Activated CD8-positive, alpha-beta memory T cell treated with anti-CD3 and anti-CD28 coated beads, Interleukin-2, amount 50 U/mL, for 24 hours (primary cell): ENCODE data around the gene CFAP119.

Experiments used
- DNase-seq: peaks from one replicate; pipeline ENCODE4 v3.0.0-alpha.2; 2020; ENCODE audit errors: extremely low read depth

Gene CFAP119

GRCh38 chr16:30782486-30783279 lies 20.8 kb upstream of the CFAP119 start:
- DNase-seq, result no peak

DNA sequence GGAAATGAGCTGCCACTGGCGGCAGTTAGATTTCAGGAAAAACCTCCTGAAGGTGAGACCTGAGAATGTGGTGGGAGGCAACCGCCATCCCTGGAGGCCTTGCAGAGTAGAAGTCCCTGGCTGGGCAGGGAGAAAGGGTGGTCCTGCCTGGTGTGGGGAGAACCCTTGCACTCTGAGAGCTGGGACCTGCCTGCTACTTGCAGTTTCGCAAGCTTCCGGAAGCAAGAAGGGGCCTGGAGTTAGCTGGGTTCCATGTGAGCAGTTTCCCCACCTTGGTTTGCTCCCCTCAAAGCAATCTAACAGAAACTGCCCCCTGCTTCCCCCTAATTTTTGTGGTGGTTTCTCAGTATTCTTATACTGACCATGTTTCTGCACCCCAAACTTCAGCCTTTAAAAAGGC lies 18.7 kb upstream of the CFAP119 start:
- no peak for DNase-seq

DNA sequence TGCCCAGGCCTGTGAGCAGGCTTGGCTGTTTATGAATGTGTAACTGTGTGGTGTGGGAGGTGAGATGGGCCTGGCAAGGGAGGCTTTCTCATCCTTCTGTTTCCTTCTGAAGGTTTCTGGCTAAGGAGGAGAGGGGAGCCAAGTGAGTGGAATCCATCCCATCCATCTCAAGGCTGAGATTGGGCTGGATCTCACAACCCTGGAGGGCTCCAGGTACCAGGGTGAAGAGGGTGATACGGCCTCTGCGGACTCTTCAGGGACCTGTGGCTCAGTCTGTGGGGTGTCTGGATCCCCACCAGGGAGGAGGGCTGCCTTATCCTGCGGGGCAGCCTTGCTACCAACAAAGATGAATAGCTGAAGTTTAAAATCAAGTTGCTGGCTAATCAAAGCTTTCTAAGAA lies 18.2 kb upstream of the CFAP119 start:
- DNase-seq, result no peak

DNA sequence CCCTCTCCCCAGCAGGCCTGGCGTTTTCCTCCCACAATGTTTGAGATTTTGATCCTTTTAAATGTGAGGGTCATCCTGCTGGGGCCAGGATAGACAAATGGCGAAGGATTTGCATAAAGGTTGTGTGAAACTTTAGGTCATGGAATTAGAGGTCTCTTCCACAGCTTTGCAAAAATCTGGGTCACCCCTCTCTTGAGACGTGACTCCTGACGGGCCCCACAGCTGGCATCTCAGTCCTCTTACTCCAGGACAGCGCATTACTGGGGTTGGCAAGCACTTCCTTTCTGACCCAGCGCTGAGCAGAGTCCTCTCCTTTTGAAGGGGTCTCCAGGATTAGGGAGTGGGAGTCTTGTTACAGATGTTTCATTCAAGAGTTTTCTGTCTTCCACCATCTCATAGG lies 17.7 kb upstream of the CFAP119 start:
- no peak for DNase-seq

DNA sequence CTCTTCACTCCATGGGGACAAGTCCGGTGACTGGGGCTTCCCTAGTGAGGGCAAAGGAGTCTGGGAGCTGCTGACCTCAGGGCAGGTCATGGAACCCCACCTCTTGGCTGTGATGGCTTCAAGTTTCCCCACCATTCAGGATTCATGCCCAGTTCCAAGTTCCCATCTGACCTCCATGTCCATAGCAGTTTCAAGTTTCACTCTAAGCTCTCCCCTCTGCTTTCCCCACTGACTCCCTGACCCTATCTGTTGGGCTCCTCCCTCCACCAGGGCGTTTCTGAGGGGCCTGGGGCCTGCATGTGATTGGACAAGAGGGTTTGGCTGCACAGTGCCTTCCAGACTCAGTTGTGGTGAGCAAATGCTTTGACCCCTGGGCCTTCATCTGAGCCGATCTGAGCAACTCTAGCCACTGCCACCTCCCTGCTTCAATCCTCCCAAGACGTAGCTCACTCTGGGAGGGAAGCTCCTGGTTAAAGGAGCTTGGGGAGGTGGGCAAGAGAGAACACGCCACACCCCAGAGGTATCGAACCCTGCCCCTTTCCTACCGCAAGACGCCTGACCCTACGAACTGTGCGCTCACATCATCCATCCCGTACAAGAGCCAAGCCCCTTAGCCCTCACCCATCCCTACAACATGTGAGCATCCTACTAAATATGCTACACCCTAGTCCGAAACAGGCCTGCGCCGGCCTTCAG lies 16.8 kb upstream of the CFAP119 start:
- no peak for DNase-seq

DNA sequence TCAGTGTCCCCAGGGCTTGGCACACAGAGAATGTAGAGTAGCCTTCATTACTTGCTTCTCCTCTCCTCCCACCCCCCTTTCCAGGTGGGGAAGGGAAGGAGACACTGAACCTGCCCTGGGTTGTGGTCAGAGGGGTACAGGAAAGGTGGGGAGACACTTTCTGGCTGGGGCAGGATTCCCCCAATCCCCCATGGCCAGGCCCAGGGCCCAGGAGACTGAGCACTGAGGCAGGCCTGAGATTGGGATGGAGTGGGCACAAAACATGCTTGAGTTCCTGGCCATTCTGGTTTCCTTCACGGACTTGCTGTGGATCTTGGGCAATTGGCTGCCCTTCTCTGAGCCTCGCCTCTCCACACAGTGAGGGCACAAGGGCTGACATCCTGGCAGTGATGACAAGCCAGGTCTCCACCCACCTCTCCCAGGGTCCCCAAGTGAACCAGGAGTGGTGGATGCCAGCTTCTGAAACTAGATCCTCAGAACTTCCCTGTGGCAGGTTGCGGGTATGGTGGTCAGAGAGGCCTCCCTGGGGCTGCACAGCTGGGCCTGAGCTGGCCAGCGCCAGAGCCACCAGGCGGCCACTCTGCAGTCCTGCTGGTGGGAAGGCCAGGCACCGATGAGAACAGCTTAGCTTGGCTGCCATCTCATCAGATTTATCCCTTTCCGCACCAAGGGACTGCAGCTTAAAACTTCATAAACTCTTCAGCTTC lies 15.9 kb upstream of the CFAP119 start:
- no peak for DNase-seq

DNA sequence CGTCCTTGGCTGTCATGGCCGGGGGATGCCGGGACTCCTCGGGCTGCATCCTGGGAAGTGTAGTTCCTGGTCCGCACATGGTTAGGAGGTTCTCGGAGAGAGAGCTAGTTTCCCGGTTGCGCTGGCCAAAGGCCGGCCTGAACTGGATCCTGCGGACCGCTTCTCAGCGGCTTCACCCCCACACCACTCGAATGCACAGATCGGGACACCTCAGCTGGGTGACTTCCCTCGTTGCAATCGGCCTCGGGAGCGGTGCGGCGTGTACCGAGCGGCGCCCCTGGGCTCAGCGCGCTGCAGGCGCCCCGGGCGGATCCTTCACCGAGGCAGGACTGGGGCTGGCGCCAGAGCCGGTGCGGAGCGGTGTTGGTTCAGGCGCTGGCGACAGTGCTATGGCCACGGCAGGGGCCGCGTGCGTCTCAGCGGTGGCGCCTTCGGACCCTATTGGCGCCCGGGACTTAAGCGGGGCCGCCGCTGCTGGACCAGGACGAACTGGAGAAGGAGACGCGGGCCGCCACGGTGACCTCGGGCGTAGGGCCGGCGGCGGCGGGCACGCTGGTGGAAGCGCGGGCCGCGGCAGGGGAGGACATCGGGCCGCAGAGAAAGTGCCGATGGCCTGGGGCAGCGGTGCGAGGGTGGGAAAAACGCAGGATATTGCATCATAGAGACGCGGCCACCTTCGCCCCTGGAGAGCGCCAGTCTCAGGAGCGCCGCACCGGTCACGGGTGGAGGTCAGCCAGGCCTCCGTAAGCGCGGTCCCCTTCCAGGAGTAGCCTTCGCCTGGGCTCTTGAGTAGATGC lies 13.7 kb upstream of the CFAP119 start:
- DNase-seq, result no peak

DNA sequence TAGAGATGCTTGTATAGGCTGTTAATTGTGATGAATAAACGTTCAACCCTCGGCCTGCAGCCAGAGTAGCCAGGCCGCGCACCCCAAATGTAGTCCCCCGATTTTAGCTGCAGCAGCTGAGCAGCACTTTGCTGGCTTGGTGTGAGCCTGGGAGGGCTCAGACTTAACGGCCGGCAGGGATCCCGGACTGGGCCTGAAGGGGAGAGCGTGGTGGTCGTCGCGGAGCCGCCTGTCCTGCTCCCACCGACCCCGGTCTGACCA lies 13.2 kb upstream of the CFAP119 start:
- no peak for DNase-seq

DNA sequence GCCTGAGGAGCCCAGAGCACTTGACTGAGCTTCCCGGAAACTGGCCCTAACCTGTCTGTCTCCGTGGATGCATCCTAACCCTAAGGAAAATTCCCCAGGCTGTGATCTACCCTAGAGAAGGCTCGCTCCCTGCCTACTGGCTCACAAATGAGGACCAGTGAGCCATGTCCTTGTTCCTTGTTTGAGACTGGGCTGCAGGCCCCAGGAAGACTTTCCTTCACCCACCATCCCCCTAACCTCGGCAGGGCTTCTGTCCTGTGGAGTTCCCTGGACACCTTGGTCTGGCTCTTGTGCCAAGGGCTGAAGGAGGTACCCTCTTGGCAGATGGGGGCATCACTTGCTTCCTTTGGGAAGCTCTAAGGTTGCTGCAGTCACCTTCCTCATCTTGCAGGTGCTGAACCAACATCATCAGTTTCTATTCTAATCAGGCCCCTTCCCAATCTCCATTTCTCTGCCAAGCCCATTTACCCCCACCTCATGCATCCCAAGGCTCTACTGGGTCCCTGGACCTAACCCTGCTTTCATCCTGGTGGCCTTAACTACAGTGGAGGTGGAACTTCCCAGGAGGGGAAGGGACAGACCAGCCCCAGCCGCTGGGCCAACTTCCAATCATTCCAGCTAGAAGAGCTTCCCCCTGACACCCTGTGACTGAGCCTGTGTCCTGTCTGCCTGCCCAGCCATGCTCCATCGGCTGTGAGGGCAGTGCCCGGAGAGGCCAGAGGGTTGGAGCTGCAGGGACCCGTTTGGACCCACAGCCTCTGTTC lies 12.7 kb upstream of the CFAP119 start:
- DNase-seq, result no peak

GRCh38 chr16:30773826-30774225 lies 12.0 kb upstream of the CFAP119 start:
- no peak for DNase-seq

- DNase-seq, result no peak
Measured at GRCh38 chr16:30771726-30772125, 9.9 kb upstream of the CFAP119 start.

DNA sequence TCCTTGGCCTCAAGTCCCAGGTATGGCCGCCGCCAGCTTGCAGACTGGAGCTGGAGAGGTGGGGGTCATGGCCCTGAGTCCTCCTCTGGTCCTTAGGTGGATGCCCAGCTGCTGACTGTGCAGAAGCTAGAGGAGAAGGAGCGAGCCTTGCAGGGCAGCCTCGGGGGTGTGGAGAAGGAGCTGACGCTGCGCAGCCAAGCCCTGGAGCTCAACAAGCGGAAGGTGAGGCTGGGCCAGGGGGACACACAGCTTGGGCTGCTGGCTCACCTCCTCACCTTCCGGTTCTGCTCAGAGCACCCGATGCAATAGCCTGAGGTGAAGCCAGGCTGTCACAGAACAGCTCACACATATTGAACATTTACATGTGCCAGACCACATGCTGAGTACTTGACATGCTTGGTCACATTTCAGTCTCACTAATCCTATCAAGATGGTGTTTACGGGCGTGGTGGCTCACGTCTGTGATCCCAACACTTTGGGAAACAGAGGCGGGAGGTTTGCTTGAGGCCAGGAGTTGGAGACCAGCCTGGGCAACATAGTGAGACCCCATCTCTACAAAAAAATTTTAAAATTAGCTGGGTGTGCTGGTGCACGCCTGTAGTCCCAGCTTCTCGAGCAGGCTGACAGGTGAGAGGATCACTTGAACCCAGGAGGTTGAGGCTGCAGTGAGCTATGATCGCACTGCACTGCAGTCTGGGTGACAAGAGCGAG lies 7.7 kb upstream of the CFAP119 start:
- no peak for DNase-seq

- DNase-seq, result no peak
Measured at GRCh38 chr16:30768583-30769181, 6.8 kb upstream of the CFAP119 start.

GRCh38 chr16:30767767-30768465 lies 6.1 kb upstream of the CFAP119 start:
- DNase-seq, result no peak

DNA sequence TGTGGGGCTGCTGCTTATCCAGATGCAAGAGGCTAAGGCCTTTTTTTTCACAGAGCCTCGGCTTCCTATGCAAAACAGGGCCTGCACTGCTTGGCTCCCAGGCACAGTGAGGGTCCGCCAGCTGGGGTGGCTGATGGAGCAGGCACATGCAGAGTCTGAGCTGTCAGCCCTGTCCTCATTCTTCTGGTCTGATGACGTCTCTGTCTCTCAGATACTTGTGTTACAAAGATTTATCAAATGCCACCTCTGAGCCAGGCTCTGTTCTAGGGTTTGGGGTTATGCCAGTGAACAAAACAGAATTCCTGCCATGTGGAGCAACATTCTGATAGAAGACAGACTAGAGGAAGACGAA lies 5.0 kb upstream of the CFAP119 start:
- DNase-seq, result no peak

- DNase-seq, result no peak
Measured at GRCh38 chr16:30766206-30766932, 4.5 kb upstream of the CFAP119 start.

DNA sequence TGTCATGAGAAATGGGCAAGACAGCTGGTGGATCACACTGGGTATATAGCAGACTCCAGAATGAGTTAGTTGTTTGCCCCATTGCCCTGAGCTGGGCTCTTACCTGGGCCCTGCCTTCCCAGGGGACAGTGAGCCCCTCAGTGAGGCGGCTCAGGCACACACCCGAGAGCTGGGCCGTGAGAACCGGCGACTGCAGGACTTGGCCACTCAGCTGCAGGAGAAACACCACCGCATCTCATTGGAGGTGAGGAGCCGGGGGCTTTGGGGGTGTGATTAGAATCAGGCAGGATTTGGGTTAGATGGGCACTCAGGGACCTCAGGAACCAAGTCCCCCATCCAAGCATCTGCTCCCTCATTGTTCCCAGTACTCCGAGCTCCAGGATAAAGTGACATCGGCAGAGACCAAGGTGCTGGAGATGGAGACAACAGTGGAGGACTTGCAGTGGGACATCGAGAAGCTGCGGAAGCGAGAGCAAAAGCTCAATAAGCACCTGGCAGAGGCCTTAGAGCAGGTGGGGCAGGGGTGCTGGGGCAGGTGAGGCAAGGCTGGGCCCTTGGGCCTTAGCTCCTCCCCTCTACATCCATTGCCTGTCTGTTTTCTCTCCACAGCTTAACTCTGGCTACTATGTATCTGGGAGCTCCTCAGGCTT lies 3.1 kb upstream of the CFAP119 start:
- DNase-seq, result no peak

GRCh38 chr16:30764086-30764485 lies 2.2 kb upstream of the CFAP119 start:
- no peak for DNase-seq
